Activated gamma-delta T cell (primary cell): ENCODE data around the gene AKIRIN1.
"Not testable (repeated sequence)": the region's sequence is repeated elsewhere in the genome, so short reads cannot be mapped to it uniquely, and the experiment has no call there.

Experiments
- DNase-seq: peaks from one replicate; lab custom pipeline; 2025; lab: John Stamatoyannopoulos, UW

AKIRIN1 gene

GRCh38 chr1:39046613-39047210 lies 55.6 kb downstream of the AKIRIN1 start:
- no peak for DNase-seq

GRCh38 chr1:39047374-39048229 lies 56.5 kb downstream of the AKIRIN1 start:
- DNase-seq, result no peak

GRCh38 chr1:39048745-39049370 lies 57.8 kb downstream of the AKIRIN1 start:
- DNase-seq, result no peak

GRCh38 chr1:39050001-39050400 lies 58.9 kb downstream of the AKIRIN1 start:
- DNase-seq, result no peak

- not testable (repeated sequence) for DNase-seq
Observed at GRCh38 chr1:39051193-39051850, 60.2 kb downstream of the AKIRIN1 start.

- DNase-seq, result no peak
Observed at GRCh38 chr1:39051956-39052355, 60.9 kb downstream of the AKIRIN1 start.

- not testable (repeated sequence) for DNase-seq
Observed at GRCh38 chr1:39055213-39055710, 64.2 kb downstream of the AKIRIN1 start.
